Uterus (tissue), 2 donors: ENCODE results near the gene TMEM178B.

Experiments used
- CTCF ChIP-seq, 4 experiments: fragments of 200-600 bp in 2 of 4; fragments of 450-650 bp in 2 of 4; sonication (generic) in 2 of 4; IDR thresholded peaks; one replicate each; pipeline ENCODE4 v1.5.1; 2016 to 2019; ENCODE audit warnings: antibody characterized with exemption in 4 of 4, mild to moderate bottlenecking in 2 of 4, moderate library complexity in 1 of 4
- POLR2A ChIP-seq, 2 donors: fragments of 450-650 bp; IDR thresholded peaks; one replicate each; pipeline ENCODE4 v1.6.1; 2016; ENCODE audit warnings: antibody characterized with exemption in 2 of 2, mild to moderate bottlenecking in 1 of 2, moderate library complexity in 1 of 2

GRCh38 chr7:141410353-141411000, 336.6 kb downstream of the TMEM178B start:
- TF ChIP-seq CTCF (IDR thresholded peaks at IDR 0.05) = no peak
- no peak for TF ChIP-seq POLR2A (IDR thresholded peaks at IDR 0.05)
